Caki2 (cell line): ENCODE data around the gene PAGE2B. TPM values are rescaled to one million over a fixed set of nuclear protein-coding genes. Genes with fewer than 3 reads are reported as not detected.
"Not testable (repeated sequence)": the region's sequence is repeated elsewhere in the genome, so short reads cannot be mapped to it uniquely, and the experiment has no call there.

Experiments
- DNase-seq: peaks from one replicate; pipeline ENCODE4 v3.0.0-alpha.2; 2015; ENCODE audit warnings: low read depth
- in situ Hi-C: cut with HindIII; loops from 2 replicates; pipeline ENCODE4 v1.10.0; 2016; ENCODE audit warnings: low sequenced_read_pairs, low pct_unique_long_range_greater_than_20kb, mixed read lengths
- total RNA-seq: library from RNA; depleted of rRNA; stranded (reverse); fragments of >200 nt; shearing (Covaris generic); gene quantifications from 2 replicates; pipeline ENCODE4 v1.2.3, GENCODE V29; 2014; ENCODE audit warnings: low replicate concordance; rRNA removed

The PAGE2B gene
- total RNA-seq, 1 experiment from 2014 or later, result not detected

GRCh38 chrX:55099162-55099561 lies 24.3 kb downstream of the PAGE2B start:
- DNase-seq, result no peak
- in situ Hi-C loops, result no loop called here

GRCh38 chrX:55102754-55103153 lies 27.9 kb downstream of the PAGE2B start:
- in situ Hi-C loops, result no loop called here
- no peak for DNase-seq

GRCh38 chrX:55107262-55107661 lies 32.4 kb downstream of the PAGE2B start:
- no peak for DNase-seq
- in situ Hi-C loops, result no loop called here

- DNase-seq, result no peak
These were observed 33.1 kb downstream of the PAGE2B start for GRCh38 chrX:55107911-55108310.

GRCh38 chrX:55109306-55109705 lies 34.5 kb downstream of the PAGE2B start:
- in situ Hi-C loops, result no loop called here

More at GRCh38 chrX:55107911-55108310, 33.1 kb downstream of the PAGE2B start:
- in situ Hi-C loops, result no loop called here

GRCh38 chrX:55111578-55112254 lies 36.9 kb downstream of the PAGE2B start:
- DNase-seq, result no peak
- in situ Hi-C loops, result no loop called here

More at GRCh38 chrX:55109306-55109705, 34.5 kb downstream of the PAGE2B start:
- DNase-seq, result no peak

- in situ Hi-C loops, DNase-seq: not testable (repeated sequence)
These were observed 41.8 kb downstream of the PAGE2B start for GRCh38 chrX:55116589-55116988.

GRCh38 chrX:55118574-55118973 lies 43.7 kb downstream of the PAGE2B start:
- no peak for DNase-seq

GRCh38 chrX:55119271-55119670 lies 44.4 kb downstream of the PAGE2B start:
- in situ Hi-C loops, result no loop called here
- no peak for DNase-seq

More at GRCh38 chrX:55118574-55118973, 43.7 kb downstream of the PAGE2B start:
- in situ Hi-C loops, result no loop called here

GRCh38 chrX:55119712-55120111 lies 44.9 kb downstream of the PAGE2B start:
- no peak for DNase-seq
- in situ Hi-C loops, result no loop called here

- in situ Hi-C loops, result no loop called here
- DNase-seq, result no peak
These were observed 46.0 kb downstream of the PAGE2B start for GRCh38 chrX:55120761-55121358.

GRCh38 chrX:55123900-55124299 lies 49.1 kb downstream of the PAGE2B start:
- no peak for DNase-seq
- in situ Hi-C loops, result no loop called here

- in situ Hi-C loops, result no loop called here
- DNase-seq, result no peak
These were observed 52.9 kb downstream of the PAGE2B start for GRCh38 chrX:55127692-55128091.

Other genes with a start within 250 kb of the PAGE2B start
- 1.3 and 5.0 TPM in 2 replicates for gene TRO, start 154.2 kb upstream of the PAGE2B start, total RNA-seq
- not detected in 2 replicates for gene PFKFB1, start 80.8 kb upstream of the PAGE2B start, total RNA-seq
- gene APEX2, start 74.7 kb upstream of the PAGE2B start, total RNA-seq, result 5.6 and 8.4 TPM in 2 replicates
- gene ALAS2, start 44.1 kb upstream of the PAGE2B start, total RNA-seq, result not detected in 2 replicates
- gene PAGE2, start 14.0 kb downstream of the PAGE2B start, total RNA-seq, result not detected in 2 replicates
- 6.7 TPM in 1 of 2 replicates, not detected in the other for gene PAGE5, start 145.3 kb downstream of the PAGE2B start, total RNA-seq
- gene PAGE3, start 189.9 kb downstream of the PAGE2B start, total RNA-seq, result not detected in 2 replicates